Retina (tissue), 1 donor: ENCODE results near the gene PICALM.
"Not testable (repeated sequence)": the region's sequence is repeated elsewhere in the genome, so short reads cannot be mapped to it uniquely, and the experiment has no call there.

ENCODE experiments used
- DNase-seq: peaks from one replicate; pipeline ENCODE4 v3.0.0-alpha.2; 2016

Gene PICALM

GRCh38 chr11:85937835-85938234, 131.0 kb downstream of the PICALM start:
- DNase-seq: no peak

- no peak for DNase-seq
Measured at GRCh38 chr11:85935751-85936150, 133.1 kb downstream of the PICALM start.

- DNase-seq: no peak
Measured at GRCh38 chr11:85934596-85935169, 134.2 kb downstream of the PICALM start.

- DNase-seq: no peak
Measured at GRCh38 chr11:85930879-85931366, 138.0 kb downstream of the PICALM start.

- DNase-seq: not testable (repeated sequence)
Measured at GRCh38 chr11:85926653-85927214, 142.2 kb downstream of the PICALM start.

GRCh38 chr11:85923455-85923854, 145.4 kb downstream of the PICALM start:
- no peak for DNase-seq

GRCh38 chr11:85922367-85922766, 146.5 kb downstream of the PICALM start:
- no peak for DNase-seq

- no peak for DNase-seq
Measured at GRCh38 chr11:85918910-85919794, 149.7 kb downstream of the PICALM start.

GRCh38 chr11:85914425-85914824, 154.5 kb downstream of the PICALM start:
- DNase-seq: no peak

- no peak for DNase-seq
Measured at GRCh38 chr11:85913513-85913912, 155.4 kb downstream of the PICALM start.

- DNase-seq: no peak
Measured at GRCh38 chr11:85912414-85912813, 156.5 kb downstream of the PICALM start.
